ENCODE results near the gene NLRX1. TPM values are rescaled to one million over a fixed set of nuclear protein-coding genes. Genes with fewer than 3 reads are reported as not detected.
"Not testable (repeated sequence)": the region's sequence is repeated elsewhere in the genome, so short reads cannot be mapped to it uniquely, and the experiment has no call there.

The NLRX1 gene
- total RNA-seq, 1 experiment from 2014 or later, result not detected

GRCh38 chr11:119152604-119153003 lies 15.9 kb upstream of the NLRX1 start:
- DNase-seq (ENCODE audit: low spot score), result no peak
- in situ Hi-C loops (cut with HindIII; ENCODE audit: low sequenced_read_pairs), result no loop called here

- DNase-seq (ENCODE audit: low spot score), result no peak
- in situ Hi-C loops (cut with HindIII; ENCODE audit: low sequenced_read_pairs), result no loop called here
These were observed 15.3 kb upstream of the NLRX1 start for GRCh38 chr11:119153049-119153818.

GRCh38 chr11:119154178-119154577 lies 14.3 kb upstream of the NLRX1 start:
- in situ Hi-C loops (cut with HindIII; ENCODE audit: low sequenced_read_pairs), result no loop called here

GRCh38 chr11:119155733-119156492 lies 12.6 kb upstream of the NLRX1 start:
- in situ Hi-C loops (cut with HindIII; ENCODE audit: low sequenced_read_pairs), result no loop called here
- no peak for DNase-seq (ENCODE audit: low spot score)

More at GRCh38 chr11:119154178-119154577, 14.3 kb upstream of the NLRX1 start:
- DNase-seq (ENCODE audit: low spot score), result no peak

GRCh38 chr11:119156496-119156895 lies 12.0 kb upstream of the NLRX1 start:
- in situ Hi-C loops (cut with HindIII; ENCODE audit: low sequenced_read_pairs), result no loop called here
- no peak for DNase-seq (ENCODE audit: low spot score)

GRCh38 chr11:119157063-119157462 lies 11.5 kb upstream of the NLRX1 start:
- DNase-seq (ENCODE audit: low spot score), result no peak
- in situ Hi-C loops (cut with HindIII; ENCODE audit: low sequenced_read_pairs), result no loop called here

- in situ Hi-C loops (cut with HindIII; ENCODE audit: low sequenced_read_pairs), result no loop called here
- DNase-seq (ENCODE audit: low spot score), result no peak
These were observed 10.1 kb upstream of the NLRX1 start for GRCh38 chr11:119158467-119158866.

- DNase-seq (ENCODE audit: low spot score), result no peak
- in situ Hi-C loops (cut with HindIII; ENCODE audit: low sequenced_read_pairs), result no loop called here
These were observed 8.4 kb upstream of the NLRX1 start for GRCh38 chr11:119160151-119160550.

- no peak for DNase-seq (ENCODE audit: low spot score)
- in situ Hi-C loops (cut with HindIII; ENCODE audit: low sequenced_read_pairs), result no loop called here
These were observed 6.7 kb upstream of the NLRX1 start for GRCh38 chr11:119161871-119162270.

GRCh38 chr11:119166368-119167076 lies 2.0 kb upstream of the NLRX1 start:
- in situ Hi-C loops (cut with HindIII; ENCODE audit: low sequenced_read_pairs), result no loop called here
- DNase-seq (ENCODE audit: low spot score), result peak; percentile 73

- DNase-seq (ENCODE audit: low spot score); in situ Hi-C loops (cut with HindIII; ENCODE audit: low sequenced_read_pairs): not testable (repeated sequence)
These were observed 1.5 kb upstream of the NLRX1 start for GRCh38 chr11:119167077-119167458.

- in situ Hi-C loops (cut with HindIII; ENCODE audit: low sequenced_read_pairs), result no loop called here
- DNase-seq (ENCODE audit: low spot score), result no peak
These were observed 592 bp upstream of the NLRX1 start for GRCh38 chr11:119167933-119168332.

GRCh38 chr11:119169282-119169719 lies 776 bp downstream of the NLRX1 start:
- peak; percentile 47 for DNase-seq (ENCODE audit: low spot score)
- in situ Hi-C loops (cut with HindIII; ENCODE audit: low sequenced_read_pairs), result no loop called here

GRCh38 chr11:119172513-119172912 lies 4.0 kb downstream of the NLRX1 start:
- in situ Hi-C loops (cut with HindIII; ENCODE audit: low sequenced_read_pairs), result no loop called here
- no peak for DNase-seq (ENCODE audit: low spot score)

- no peak for DNase-seq (ENCODE audit: low spot score)
- in situ Hi-C loops (cut with HindIII; ENCODE audit: low sequenced_read_pairs), result no loop called here
These were observed 4.9 kb downstream of the NLRX1 start for GRCh38 chr11:119173453-119173852.

GRCh38 chr11:119175493-119176077 lies 7.1 kb downstream of the NLRX1 start:
- in situ Hi-C loops (cut with HindIII; ENCODE audit: low sequenced_read_pairs), result no loop called here
- DNase-seq (ENCODE audit: low spot score), result no peak

GRCh38 chr11:119178166-119178680 lies 9.7 kb downstream of the NLRX1 start:
- no peak for DNase-seq (ENCODE audit: low spot score)
- in situ Hi-C loops (cut with HindIII; ENCODE audit: low sequenced_read_pairs), result no loop called here

GRCh38 chr11:119179342-119179741 lies 10.8 kb downstream of the NLRX1 start:
- DNase-seq (ENCODE audit: low spot score), result no peak
- in situ Hi-C loops (cut with HindIII; ENCODE audit: low sequenced_read_pairs), result no loop called here

- in situ Hi-C loops (cut with HindIII; ENCODE audit: low sequenced_read_pairs), result no loop called here
- no peak for DNase-seq (ENCODE audit: low spot score)
These were observed 11.5 kb downstream of the NLRX1 start for GRCh38 chr11:119179983-119180382.

Data from G401 (cell line).